Measurements from ENCODE around the gene HSD17B14.
"Not testable (repeated sequence)": the region's sequence is repeated elsewhere in the genome, so short reads cannot be mapped to it uniquely, and the experiment has no call there.

Gene HSD17B14

DNA sequence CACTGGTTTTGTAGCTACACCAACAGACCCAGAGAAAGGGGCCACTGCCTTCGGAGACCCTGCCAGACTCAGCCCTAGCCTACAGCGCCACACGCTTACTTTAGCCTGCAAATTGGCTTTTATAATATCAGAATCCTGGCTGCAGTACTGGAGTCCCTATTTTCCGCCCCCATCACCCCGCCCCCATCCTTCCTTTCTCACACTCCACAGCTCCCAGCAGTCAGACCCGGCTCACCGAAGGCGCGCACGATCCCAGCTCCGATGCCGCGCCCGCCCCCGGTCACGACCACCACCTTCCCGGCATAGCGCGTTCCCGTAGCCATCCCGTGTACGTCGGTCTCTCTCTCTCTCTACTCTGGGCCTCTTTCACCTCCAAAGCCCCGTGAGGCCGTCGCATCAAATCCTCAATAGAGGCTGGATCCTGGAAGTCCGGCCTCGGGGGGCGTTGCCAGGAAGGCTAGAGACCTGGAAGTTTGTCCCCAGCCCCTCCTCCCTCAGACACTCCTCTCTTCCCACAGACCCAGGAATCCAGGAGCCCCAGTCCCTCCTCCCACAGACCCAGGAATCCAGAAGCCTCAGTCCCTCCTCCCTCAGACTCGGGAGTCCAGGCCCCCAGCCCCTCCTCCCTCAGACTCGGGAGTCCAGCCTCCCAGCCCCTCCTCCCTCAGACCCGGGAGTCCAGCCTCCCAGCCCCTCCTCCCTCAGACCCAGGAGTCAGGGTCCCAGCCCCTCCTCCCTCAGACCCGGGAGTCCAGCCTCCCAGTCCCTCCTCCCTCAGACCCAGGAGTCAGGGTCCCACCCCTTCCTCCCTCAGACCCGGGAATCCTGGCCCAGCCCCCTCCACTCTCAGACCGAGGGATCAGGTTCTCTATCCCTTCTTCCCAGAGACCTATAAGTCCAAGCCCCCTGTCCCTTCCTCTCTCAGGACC, at the start of gene HSD17B14:
TSS of gene HSD17B14 (minus strand) at position 403 of the 929 bp plus-strand sequence. CDS start at position 323, 80 bp downstream.
- peak; percentile 41 for DNase-seq

- DNase-seq = no peak
Observed at GRCh38 chr19:48883726-48884125, 47.4 kb upstream of the HSD17B14 start.

GRCh38 chr19:48881741-48882657, 45.7 kb upstream of the HSD17B14 start:
- DNase-seq = no peak

GRCh38 chr19:48879696-48880095, 43.4 kb upstream of the HSD17B14 start:
- DNase-seq = not testable (repeated sequence)

DNA sequence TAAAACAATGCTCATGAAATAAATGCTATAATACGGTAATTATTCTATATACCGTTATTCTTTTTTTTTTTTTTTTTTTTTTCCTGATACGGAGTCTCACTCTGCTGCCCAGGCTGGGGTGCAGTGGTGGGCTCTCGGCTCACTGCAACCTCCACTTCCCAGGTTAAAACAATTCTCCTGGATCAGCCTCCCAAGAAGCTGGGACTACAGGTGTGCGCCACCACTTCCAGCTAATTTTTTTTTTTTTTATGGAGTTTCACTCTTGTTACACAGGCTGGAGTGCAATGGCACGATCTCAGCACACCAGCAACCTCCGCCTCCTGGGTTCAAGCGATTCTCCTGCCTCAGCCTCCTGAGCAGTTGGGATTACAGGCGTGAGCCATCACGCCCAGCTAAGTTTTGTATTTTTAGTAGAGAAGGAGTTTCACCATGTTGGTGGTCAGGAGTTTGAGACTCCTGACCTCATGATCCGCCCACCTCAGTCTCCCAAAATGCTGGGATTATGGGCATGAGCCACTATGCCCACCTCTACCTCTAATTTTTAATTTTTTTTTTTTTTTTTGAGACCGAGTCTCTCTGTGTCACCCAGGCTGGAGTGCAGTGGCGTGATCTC, 42.8 kb upstream of the HSD17B14 start:
- DNase-seq = no peak

DNA sequence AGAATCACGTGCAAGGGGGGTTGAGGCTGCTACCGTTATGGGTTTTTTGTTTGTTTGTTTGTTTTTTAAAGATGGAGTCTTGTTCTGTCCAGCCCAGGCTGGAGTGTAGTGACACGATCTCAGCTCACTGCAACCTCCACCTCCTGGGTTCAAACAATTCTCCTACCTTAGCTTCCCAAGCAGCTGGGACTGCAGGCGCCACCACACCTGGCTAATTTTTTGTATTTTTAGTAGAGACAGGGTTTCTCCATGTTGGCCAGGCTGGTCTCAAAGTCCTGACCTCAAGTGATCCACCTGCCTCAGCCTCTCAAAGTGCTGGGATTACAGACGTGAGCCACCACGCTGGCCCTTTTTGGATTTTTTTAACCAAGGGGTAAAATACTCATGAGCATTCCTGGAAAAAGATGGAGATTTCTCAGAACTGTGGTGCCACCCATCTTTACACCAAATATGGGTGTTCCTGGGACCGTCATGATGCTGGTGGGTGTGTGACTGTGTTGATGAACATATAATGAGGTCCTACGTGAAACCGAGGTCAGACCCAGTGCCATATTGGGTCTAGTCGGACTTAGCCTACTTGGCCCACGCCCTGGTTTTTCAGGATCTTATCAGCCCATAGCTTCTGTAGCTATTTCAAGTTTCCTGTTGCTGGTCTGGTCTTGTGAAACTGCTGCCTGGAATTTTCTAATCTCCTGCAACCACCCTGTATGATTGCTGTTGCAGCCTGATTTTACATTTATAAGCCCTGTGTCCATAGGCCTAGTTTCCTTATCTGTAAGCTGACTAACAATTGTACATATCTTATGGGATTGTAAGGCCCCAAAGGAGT, 42.1 kb upstream of the HSD17B14 start:
- no peak for DNase-seq

- no peak for DNase-seq
Observed at GRCh38 chr19:48877855-48878195, 41.5 kb upstream of the HSD17B14 start.

DNA sequence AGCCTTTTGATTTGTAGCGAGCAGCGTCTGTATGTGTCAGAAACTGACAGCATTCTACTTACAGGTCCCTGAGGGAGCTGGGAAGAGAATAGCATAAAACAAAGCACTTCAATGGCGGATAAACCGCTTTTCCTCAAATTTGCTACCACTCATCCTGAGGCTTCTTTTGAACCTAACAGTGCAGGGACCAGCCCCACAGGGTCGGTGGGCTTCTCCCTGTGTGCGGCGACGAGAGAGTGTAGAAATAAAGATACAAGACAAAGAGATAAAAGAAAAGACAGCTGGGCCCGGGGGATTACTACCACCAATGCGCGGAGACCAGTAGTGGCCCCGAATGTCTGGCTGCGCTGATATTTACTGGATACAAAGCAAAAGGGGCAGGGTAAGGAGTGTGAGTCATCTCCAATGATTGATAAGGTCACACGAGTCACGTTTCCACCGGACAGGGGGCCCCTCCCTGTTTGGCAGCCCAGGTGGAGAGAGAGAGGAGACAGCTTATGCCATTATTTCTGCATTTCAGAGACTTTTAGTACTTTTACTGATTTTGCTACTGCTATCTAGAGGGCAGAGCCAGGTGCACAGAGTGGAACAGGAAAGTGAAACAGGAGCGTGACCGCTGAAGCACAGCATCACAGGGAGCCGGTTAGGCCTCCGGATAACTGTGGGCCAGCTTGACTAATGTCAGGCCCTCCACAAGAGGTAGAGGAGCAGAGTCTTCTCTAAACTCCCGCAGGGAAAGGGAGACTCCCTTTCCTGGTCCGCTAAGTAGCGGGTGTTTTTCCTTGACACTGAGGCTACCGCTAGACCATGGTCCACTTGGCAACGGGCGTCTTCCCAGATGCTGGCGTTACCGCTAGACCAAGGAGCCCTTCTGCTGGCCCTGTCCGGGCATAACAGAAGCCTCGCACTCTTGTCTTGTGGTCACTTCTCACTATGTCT, 40.0 kb upstream of the HSD17B14 start:
- not testable (repeated sequence) for DNase-seq

GRCh38 chr19:48874303-48875135, 38.2 kb upstream of the HSD17B14 start:
- DNase-seq = peak; percentile 9

- no peak for DNase-seq
Observed at GRCh38 chr19:48873476-48874302, 37.4 kb upstream of the HSD17B14 start.

- DNase-seq = peak; percentile 48
Observed at GRCh38 chr19:48872884-48873475, 36.7 kb upstream of the HSD17B14 start.

DNA sequence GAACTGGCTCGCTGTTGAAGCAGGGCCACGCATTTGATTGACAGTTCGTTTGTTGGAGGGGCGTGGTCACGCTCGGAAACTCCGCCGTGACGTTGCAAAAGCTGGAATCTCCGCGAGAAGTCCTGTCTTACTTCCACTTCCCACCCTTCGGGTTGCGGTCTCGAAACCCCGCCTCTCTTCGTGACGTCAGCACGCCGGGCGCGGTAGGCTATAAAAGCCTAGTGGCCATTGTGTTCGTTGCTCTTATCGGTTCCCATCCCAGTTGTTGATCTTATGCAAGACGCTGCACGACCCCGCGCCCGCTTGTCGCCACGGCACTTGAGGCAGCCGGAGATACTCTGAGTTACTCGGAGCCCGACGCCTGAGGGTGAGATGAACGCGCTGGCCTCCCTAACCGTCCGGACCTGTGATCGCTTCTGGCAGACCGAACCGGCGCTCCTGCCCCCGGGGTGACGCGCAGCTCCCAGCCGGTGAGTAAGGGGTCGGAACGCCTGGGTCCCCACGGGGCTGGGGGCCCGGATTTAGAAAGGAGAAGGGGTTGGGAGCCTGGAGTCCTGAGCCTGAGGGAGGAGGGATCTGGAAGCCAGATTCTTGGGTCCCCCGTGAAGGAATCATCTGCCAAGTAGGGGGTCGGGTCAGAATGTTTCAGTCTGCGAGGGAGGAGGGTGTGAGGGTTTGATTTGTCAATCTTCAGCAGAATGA, 36.0 kb upstream of the HSD17B14 start, which contains the start of gene PPP1R15A:
TSS of gene PPP1R15A (plus strand) at position 240 of the 702 bp plus-strand sequence. CDS start 813 bp downstream, outside the sequence.
- peak; percentile 97 for DNase-seq

DNA sequence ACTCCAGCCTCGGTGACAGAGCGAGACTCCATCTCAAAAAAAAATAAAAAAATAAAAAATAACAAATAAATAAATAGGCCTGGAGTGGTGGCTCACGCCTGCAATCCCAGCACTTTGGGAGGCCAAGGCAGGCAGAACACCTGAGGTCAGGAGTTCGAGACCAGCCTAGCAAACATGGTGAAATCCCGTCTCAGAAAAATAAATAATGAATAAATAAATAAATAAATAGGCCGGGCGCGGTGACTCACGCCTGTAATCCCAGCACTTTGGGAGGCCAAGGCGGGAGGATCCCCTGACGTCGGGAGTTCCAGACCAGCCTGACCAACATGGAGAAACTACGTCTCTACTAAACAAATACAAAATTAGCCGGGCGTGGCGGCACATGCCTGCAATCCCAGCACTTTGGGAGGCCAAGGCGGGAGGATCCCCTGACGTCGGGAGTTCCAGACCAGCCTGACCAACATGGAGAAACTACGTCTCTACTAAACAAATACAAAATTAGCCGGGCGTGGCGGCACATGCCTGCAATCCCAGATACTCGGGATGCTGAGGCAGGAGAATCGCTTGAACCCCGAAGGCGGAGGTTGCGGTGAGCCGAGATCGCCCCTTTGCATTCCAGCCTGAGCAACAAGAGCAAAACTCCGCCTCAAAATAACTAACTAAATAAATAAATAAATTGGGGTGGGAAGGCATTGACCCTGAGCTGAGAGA, 35.3 kb upstream of the HSD17B14 start:
- DNase-seq = not testable (repeated sequence)

- no peak for DNase-seq
Observed at GRCh38 chr19:48870048-48870447, 33.8 kb upstream of the HSD17B14 start.

DNA sequence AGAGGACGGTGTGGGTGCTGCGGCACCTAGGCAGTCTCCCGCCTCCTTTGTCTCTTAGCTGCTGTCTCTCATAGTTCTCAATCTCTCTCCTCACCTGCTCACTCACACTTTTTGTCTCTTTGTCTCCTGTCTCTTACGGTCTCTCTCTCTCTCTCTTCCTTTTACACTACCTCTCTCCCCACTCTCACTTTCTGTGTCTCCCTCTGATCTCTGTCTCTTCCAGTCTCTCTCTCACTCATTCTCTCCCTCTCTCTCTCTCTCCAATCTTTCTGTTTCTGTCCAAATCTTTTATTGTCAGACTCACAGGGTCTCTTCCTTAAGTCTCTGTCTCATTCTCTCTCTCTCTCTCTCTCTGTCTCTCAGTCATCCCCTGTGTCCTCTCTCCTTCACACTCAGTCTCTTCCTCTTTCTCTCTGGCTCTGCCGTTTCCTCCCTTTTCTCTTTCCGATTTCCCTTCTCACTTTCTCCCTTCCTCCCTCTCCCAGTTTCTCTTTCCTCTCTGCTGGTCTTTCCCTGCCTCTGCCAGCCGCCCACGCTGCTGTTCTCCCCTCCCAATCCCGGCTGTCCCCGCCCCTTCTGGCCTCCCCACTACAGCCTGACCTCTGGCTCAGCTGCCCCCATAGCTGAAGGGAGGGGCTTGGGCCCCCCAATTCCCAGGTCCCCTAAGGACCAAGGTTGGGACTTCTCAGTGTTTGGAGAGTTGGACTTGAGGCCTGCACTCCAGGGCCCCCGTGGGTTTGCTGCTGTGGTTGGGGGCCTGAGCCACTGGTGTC, 32.0 kb upstream of the HSD17B14 start, which contains the start of gene PLEKHA4:
TSS of gene PLEKHA4 (minus strand) at position 504 of the 773 bp plus-strand sequence. CDS start 997 bp downstream, outside the sequence.
- DNase-seq = no peak

GRCh38 chr19:48867746-48868113, 31.4 kb upstream of the HSD17B14 start:
- DNase-seq = no peak
